Measurements from ENCODE around the gene SGCD.

SGCD gene

GRCh38 chr5:156556666-156557406 lies 229.9 kb downstream of the SGCD start:
- TF ChIP-seq ARNTL (CRISPR knock-in tag; IDR thresholded peaks at IDR 0.05; ENCODE audit: borderline replicate concordance, low read depth): no peak
- no peak for TF ChIP-seq TOX (CRISPR knock-in tag; IDR thresholded peaks at IDR 0.05; ENCODE audit: borderline replicate concordance)
- TF ChIP-seq ZC3H10 (CRISPR knock-in tag; IDR thresholded peaks at IDR 0.05): no peak
- no peak for TF ChIP-seq CSDC2 (CRISPR knock-in tag; IDR thresholded peaks at IDR 0.05)
- TF ChIP-seq CSRNP3 (CRISPR knock-in tag; IDR thresholded peaks at IDR 0.05): no peak
- no peak for TF ChIP-seq TSHZ2 (CRISPR knock-in tag; IDR thresholded peaks at IDR 0.05)
- no peak for TF ChIP-seq RARB (CRISPR knock-in tag; IDR thresholded peaks at IDR 0.05)

GRCh38 chr5:156560002-156560401 lies 233.0 kb downstream of the SGCD start:
- no peak for ATAC-seq
- TF ChIP-seq SNAI2 (CRISPR knock-in tag; IDR thresholded peaks at IDR 0.05) (no peak), ZNF565 (CRISPR knock-in tag; conservative IDR thresholded peaks at IDR 0.05; ENCODE audit: low read depth) (no peak), TSHZ2 (CRISPR knock-in tag; IDR thresholded peaks at IDR 0.05) (no peak), GLIS3 (CRISPR knock-in tag; IDR thresholded peaks at IDR 0.05) (no peak), TOX (CRISPR knock-in tag; IDR thresholded peaks at IDR 0.05; ENCODE audit: borderline replicate concordance) (no peak), TCF4 (CRISPR knock-in tag; IDR thresholded peaks at IDR 0.05; ENCODE audit: borderline replicate concordance) (no peak), PPARA (CRISPR knock-in tag; IDR thresholded peaks at IDR 0.05; ENCODE audit: borderline replicate concordance) (no peak), ZNF8 (CRISPR knock-in tag; IDR thresholded peaks at IDR 0.05) (no peak), ISL1 (CRISPR knock-in tag; IDR thresholded peaks at IDR 0.05) (no peak), CREB5 (CRISPR knock-in tag; IDR thresholded peaks at IDR 0.05; ENCODE audit: low read depth) (no peak), OSR1 (CRISPR knock-in tag; IDR thresholded peaks at IDR 0.05) (no peak), POU6F1 (CRISPR knock-in tag; IDR thresholded peaks at IDR 0.05; ENCODE audit: borderline replicate concordance, low read depth) (no peak), ZNF70 (CRISPR knock-in tag; IDR thresholded peaks at IDR 0.05) (no peak), CSDC2 (CRISPR knock-in tag; IDR thresholded peaks at IDR 0.05) (no peak), ZFP3 (CRISPR knock-in tag; IDR thresholded peaks at IDR 0.05) (no peak), RARB (CRISPR knock-in tag; IDR thresholded peaks at IDR 0.05) (no peak), ARNTL (CRISPR knock-in tag; IDR thresholded peaks at IDR 0.05; ENCODE audit: borderline replicate concordance, low read depth) (no peak), PATZ1 (CRISPR knock-in tag; IDR thresholded peaks at IDR 0.05; ENCODE audit: borderline replicate concordance) (no peak)

More at GRCh38 chr5:156556666-156557406, 229.9 kb downstream of the SGCD start:
- no peak for ATAC-seq
